HG03342 (cell line): Measurements from ENCODE around the gene MPV17L.
"Not testable (repeated sequence)": the region's sequence is repeated elsewhere in the genome, so short reads cannot be mapped to it uniquely, and the experiment has no call there.

Experiments used
- ATAC-seq: cut with Tn5 transposase; IDR thresholded peaks from one replicate; pipeline ENCODE4 v1.9.1; 2021; ENCODE audit warnings: mild to moderate bottlenecking, moderate library complexity; ENCODE audit not compliant: unreplicated experiment

MPV17L gene

DNA sequence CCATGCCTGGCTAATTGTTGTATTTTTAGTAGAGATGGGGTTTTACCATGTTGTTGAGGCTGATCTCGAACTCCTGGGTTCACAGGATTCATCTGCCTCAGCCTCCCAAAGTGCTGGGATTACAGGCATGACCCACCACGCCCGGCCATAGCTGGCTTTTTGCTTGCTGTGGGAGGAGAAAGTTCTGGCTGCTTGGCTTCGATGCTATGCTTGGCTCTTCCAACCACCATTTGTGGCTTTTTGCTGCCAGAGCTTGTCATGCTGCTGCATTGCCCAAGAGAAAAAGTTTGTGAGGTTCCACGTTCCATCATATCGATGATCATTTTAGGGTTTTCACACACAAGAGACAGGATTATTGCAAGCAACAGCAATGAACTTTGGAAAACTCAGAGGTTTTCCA lies 55.1 kb downstream of the MPV17L start:
- no peak for ATAC-seq

DNA sequence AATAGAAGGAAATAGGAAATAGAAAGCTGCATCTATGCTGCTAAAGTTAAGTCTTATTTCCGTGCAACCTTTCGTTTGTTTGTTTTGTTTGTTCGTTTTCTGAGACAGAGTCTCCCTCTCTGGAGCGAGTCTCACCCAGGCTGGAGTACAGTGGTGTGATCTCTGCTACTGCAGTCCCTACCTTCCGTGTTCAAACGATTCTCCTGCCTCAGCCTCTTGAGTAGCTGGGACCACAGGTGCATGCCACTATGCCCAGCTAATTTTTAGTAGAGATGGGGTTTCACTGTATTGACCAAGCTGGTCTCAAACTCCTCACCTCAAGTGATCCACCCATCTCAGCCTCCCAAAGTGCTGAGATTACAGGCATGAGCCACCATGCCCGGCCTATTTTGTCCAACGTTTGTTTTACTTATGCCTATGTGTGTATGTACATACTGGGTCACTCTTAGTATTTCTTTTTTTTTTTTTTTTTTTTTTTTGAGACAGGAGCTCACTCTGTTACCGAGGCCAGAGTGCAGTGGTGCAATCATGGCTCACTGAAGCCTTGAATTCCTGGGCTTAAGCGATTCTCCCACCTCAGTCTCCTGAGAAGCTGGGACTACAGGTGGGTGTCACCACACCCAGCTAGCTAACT lies 55.7 kb downstream of the MPV17L start:
- ATAC-seq: no peak

DNA sequence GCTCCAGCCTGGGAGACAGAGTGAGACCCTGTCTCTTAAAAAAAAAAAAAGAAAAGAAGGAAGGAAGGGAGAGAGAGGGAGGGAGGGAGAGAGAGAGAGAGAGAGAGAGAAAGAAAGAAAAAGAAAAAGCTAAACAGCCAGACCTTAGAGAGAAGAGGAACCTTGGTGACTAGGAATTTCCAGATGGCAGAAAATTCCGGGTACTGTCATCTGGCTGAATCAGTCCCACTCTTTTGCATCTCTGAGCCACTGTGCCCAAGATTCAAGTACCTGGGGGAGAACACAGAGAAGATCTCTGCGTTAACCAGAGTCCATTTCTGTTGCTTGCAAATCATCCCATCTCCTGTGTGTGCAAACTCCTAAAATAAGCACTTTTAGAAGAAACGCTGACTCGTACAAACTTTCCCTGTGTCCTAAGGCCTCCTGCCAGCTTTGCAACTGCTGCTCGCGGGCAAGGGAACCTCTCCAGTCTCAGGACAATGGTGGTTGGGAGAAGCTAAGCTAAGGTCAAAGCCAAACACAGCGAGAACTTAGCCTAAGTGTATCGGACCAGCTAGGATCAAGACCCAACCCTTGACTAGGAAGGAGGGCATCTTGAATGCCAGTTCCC lies 56.8 kb downstream of the MPV17L start:
- no peak for ATAC-seq

DNA sequence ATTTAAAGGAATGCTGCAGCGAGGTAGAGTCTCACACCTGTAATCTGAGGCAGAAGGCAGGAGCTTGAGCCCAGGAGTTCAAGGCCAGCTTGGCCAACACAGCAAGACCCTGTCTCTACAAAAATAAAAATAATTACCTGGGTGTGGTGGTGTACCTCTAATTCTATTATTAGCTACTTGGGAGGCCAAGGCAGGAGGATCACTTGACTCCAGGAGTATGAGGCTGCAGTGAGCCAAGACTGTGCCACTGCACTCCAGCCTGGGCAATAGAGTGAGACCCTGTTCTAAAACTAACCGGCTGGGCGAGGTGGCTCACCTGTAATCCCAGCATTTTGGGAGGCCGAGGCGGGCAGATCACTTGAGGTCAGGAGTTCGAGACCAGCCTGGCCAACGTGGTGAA lies 57.7 kb downstream of the MPV17L start:
- not testable (repeated sequence) for ATAC-seq

DNA sequence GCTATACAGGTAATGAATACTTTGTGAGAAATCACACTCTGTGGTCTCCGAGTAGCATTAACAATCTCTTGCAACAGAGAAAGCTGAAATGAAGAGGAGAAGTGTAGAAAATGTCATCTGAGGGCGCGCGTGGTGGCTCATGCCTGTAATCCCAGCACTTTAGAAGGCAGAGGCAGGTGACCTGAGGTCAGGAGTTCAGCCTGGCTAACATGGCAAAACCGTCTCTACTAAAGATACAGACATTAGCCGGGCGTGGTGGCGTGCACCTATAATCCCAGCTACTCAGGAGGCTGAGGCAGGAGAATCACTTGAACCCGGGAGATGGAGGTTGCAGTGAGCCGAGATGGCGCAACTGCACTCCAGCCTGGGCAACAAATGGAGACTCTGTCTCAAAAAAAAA lies 59.4 kb downstream of the MPV17L start:
- ATAC-seq: not testable (repeated sequence)

DNA sequence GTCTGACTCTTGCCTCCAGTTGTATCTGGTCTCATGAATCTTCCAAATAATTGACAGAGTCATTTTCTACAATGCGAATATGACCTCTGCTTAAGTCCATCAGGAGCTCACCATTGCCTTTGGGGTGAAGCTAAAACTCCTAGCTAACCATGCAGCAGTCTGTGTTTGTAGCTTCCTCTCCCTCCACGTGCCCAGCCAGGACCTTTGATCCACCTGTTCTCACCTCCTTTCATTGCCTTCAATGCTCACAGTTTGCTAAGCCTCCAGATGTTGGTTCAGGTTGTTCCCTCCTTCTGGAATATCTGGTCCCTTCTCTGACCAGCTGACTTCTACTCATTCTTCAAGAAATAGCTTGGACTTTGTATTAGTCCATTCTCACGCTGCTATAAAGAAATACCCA lies 61.8 kb downstream of the MPV17L start:
- ATAC-seq: no peak

DNA sequence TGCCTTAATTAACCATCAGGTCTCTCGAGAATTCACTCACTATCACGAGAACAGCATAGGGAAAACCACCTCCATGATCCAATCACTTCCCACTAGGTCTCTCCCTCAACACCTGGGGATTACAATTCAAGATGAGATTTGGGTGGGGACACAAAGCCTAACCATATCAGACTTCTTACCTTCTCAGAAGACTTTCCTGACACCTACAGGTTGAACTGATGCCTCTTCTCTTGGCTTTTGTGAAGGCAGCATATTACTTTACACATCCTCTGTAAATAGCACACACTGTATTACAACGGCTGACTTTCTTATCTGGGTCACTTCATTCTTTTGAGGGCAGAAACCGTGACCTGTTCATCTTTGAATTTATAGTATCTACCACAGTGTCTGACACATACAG lies 62.4 kb downstream of the MPV17L start:
- ATAC-seq: no peak

DNA sequence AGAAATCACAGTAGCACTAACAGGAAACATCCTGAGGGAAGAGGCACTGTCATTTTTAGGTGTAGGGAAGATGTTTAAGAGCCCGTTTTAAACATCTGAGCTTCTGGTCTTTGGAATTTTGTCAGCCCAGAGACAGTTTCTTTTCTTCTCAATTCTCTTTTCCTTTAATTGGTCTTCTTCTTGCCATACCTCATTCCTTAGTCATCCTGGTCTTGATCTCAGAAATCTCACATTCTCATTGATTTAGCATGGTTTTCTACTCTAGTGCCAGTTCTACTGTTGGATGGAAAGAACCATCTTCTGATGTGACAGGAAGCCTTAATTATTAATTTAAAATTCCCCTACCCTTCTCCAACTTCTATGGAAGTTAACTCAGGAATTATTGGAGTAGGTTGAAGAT lies 64.2 kb downstream of the MPV17L start:
- ATAC-seq: no peak

DNA sequence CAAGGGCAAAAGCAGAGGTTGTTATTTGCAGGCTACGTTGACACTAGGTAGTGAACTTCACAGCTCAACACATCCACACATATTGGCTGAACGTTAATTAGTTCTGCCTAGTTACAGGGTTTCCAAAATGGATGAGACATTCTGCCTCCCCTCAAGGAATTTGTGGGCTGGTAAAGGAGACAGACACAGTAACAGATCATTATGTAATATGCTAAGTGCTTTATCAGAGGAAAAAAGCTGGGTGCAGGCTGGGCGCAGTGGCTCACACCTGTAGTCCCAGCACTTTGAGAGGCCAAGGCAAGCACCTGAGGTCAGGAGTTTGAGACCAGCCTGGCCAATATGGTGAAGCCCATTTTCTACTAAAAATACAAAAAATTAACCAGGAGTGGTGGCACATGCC lies 65.0 kb downstream of the MPV17L start:
- no peak for ATAC-seq

DNA sequence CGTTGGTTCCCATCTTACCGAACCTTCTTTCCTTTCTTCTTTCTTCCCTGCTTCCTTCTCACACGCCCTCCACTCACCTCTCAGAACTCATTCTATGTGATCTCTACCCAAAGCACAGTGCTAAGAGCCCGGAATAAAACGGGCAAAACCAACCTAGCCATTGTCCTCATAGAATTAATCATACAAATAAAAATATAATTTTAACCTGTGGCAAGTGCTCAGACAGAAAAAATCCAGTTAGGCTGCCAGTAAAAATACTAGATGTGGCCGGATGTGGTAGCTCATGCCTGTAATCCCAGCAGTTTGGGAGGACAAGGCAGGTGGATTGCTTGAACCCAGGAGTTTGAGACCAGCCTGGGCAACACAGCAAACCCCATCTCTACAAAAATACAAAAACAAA lies 65.8 kb downstream of the MPV17L start:
- no peak for ATAC-seq
